Fibroblast of skin of left biceps (primary cell): ENCODE data around the gene SUMF2.
"Not testable (repeated sequence)": the region's sequence is repeated elsewhere in the genome, so short reads cannot be mapped to it uniquely, and the experiment has no call there.

ENCODE experiments used
- DNase-seq, 2 experiments: peaks; one replicate each; pipeline ENCODE4 v3.0.0-alpha.2; 2013; ENCODE audit warnings: low read depth in 2 of 2

Gene SUMF2

DNA sequence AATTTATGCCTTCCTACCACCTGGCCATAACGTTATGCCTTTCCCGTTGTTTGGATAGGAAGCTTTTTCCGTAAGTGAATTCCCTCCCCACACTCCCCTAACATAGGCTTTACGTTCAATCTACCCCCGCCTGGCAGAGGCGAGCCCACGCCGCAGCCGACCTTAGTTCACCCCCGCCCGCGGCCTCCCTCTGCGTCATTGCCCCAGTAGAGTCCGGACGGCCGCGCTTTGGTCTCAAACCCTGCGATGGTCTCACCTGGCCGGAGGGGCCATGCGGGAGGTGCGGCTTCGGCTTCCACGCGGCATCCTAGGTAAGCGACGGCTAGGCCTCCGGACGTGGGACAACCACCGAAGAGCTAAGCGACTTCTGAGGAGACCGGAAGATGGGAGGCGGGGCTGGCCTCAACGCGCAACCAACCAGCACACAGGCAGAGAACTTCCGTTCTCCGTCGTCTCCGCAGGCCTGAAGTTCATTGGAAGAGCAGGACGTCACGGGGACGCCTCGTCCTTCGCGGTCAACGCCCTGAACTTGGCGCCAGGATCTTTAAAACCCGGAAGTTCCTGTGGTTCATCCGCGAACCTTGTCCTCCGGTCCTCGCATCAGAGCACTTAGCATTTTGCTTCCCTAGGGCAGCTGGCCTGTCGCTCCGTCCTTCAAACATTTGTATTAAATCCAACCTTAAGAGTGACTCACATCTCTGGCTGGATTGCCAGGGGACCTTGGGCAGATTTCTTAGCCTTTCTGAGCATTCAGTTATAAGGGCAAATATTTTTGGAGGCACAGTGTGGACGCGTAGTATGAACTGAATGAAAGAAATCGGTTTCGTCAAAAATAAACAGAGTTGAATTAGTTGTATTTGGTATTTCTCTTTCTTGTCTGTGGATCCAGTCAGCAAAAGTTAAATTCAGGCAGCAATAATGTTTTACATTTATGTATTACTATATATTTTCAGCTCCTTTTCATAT is 42.3 kb downstream of the SUMF2 start, which contains the start of gene CHCHD2:
TSS of gene CHCHD2 (minus strand) at position 369 of the 966 bp plus-strand sequence. CDS start at position 306, 63 bp downstream.
- DNase-seq = peak; percentile 95

DNA sequence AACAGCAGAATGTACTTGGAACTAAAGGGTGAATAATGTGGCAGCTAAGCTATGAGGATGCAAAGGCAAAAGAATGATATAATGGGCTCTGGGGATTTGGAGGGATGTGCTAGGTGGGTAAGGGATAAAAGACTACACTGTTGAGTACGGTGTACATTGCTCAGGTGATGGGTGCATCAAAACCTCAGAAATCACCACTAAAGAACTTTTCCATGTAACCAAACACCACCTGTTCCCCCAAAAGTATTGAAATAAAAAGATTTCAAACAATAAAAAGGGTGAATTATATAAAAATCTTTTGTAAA is 43.8 kb downstream of the SUMF2 start:
- DNase-seq = no peak

DNA sequence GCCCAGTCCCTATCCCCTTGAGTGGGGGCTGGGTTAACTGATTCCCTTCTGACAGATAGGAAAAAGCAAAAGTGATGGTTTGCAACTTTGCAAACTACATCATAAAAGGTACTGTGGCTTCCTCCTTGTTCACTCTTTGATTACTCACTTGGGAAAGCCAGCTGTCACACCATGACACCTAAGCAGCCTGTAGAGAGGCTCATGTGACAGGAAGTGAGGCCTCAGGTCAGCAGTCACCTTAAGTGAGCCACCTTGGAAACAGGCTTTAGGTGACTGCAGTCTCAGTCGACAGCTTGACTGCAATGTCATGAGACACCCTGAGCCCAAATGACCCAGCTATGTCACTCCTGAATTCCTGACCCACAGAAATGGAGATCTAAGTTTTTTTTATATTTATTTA is 46.5 kb downstream of the SUMF2 start:
- DNase-seq = no peak

GRCh38 chr7:56112244-56112643 is 48.2 kb downstream of the SUMF2 start:
- DNase-seq = not testable (repeated sequence)

GRCh38 chr7:56115852-56116538 is 51.9 kb downstream of the SUMF2 start, which contains the start of gene NUPR2:
Gene NUPR2 (minus strand): TSS chr7:56116417. CDS start chr7:56116314, 103 bp downstream.
- no peak for DNase-seq

DNA sequence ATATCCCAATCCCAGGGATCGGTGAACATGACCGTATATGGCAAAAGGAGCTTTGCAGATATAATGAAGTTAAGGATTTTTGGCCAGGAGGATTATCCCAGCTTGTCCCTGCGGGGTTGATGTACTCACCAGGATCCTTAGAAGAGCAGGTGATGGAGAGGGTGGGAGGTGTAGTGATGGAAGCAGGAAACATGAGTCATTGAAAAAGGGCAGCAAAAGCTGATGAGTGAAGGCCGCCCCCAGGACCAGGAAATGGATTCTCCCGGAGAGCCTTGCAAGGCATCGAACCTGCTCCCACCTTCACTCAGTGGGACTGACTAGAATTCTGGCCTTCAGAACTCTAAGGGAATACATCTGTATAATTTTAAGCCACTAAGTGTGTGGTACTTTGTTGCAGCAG is 57.4 kb downstream of the SUMF2 start:
- no peak for DNase-seq

- no peak for DNase-seq
Observed at GRCh38 chr7:56124981-56125380, 60.9 kb downstream of the SUMF2 start.

DNA sequence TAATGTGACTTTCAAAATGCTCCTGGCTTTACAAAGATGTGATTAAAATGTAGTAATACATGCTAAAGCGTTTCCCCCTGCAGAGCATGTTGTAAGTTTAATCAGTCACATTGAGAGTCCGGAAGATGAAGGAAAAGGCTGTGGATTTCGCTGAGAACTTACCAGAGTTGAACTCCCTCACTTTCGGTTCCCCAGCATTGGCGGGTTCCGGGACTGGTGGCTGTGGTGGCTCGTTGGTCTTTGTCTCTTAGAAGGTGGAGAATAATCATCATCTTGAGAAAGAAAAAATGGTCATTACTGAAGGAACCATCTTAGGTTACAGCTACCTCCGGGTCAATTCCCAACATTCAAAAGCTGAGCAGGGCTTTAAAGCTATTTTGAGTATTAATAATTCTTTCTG is 61.7 kb downstream of the SUMF2 start:
- no peak for DNase-seq

GRCh38 chr7:56127241-56127975 is 63.3 kb downstream of the SUMF2 start:
- DNase-seq = no peak
